Measurements from ENCODE around the gene JUN. TPM values are rescaled to one million over a fixed set of nuclear protein-coding genes. Genes with fewer than 3 reads are reported as not detected.

JUN gene
- total RNA-seq, 1 experiment from 2014 or later: 15.9 TPM

GRCh38 chr1:58741678-58742553 is 41.9 kb downstream of the JUN start:
- DNase-seq (ENCODE audit: low spot score): no peak
- Mint-ChIP-seq H3K4me3 (no peak overlapping the region), H3K27me3 (ENCODE audit: low read depth) (peaks cover 2% of the 10 kb centered on the region; the same call in 1 of the 2 replicates), H3K9me3 (peaks cover 14% of the 10 kb centered on the region), H3K27ac (no peak overlapping the region), H3K4me1 (0 out of 2 replicates have a peak, but pooled peaks cover 4% of the 10 kb centered on the region), H3K36me3 (no peaks in the 10 kb centered on the region)
- no peak for TF ChIP-seq ZNF423 (CRISPR knock-in tag; IDR thresholded peaks at IDR 0.05)
- TF ChIP-seq PRRX2 (CRISPR knock-in tag; IDR thresholded peaks at IDR 0.05): no peak
- TF ChIP-seq CREM (CRISPR knock-in tag; IDR thresholded peaks at IDR 0.05): no peak
- no peak for TF ChIP-seq ZMAT4 (CRISPR knock-in tag; IDR thresholded peaks at IDR 0.05)
- ChIA-PET CTCF (interaction anchor here (1.1 to 1.9 kb wide), 3 partner anchors 37 to 1017 kb away, joined by 3 to 9 read pairs (median 5); no protein-coding TSS in a partner anchor), POLR2A (interaction anchor here (0.6 to 0.8 kb wide), 3 partner anchors 30 to 209 kb away, joined by 3 to 4 read pairs (median 4); no protein-coding TSS in a partner anchor)
- no peak; the same call in 1 of the 2 replicates for ATAC-seq

- ATAC-seq: no peak
- H3K9me3 Mint-ChIP-seq: peaks cover 15% of the 10 kb centered on the region
- no peak overlapping the region for H3K27ac Mint-ChIP-seq
- TF ChIP-seq PRRX2 (CRISPR knock-in tag; IDR thresholded peaks at IDR 0.05) (no peak), CREM (CRISPR knock-in tag; IDR thresholded peaks at IDR 0.05) (no peak), TP53 (CRISPR knock-in tag; IDR thresholded peaks at IDR 0.05) (no peak), CTCF (IDR thresholded peaks at IDR 0.05) (peak; percentile 60)
- H3K4me1 Mint-ChIP-seq: 0 out of 2 replicates have a peak, but pooled peaks cover 4% of the 10 kb centered on the region
- POLR2A ChIA-PET: interaction anchor here (0.6 kb wide), 1 partner anchor 35 kb away, joined by 5 read pairs; no protein-coding TSS in a partner anchor
- no peak for DNase-seq (ENCODE audit: low spot score)
- CTCF ChIA-PET: interaction anchor here (0.7 to 1.6 kb wide), 5 partner anchors 32 to 1019 kb away, joined by 3 to 11 read pairs (median 3); no protein-coding TSS in a partner anchor
- H3K4me3 Mint-ChIP-seq: no peak overlapping the region
- H3K27me3 Mint-ChIP-seq (ENCODE audit: low read depth): no peaks in the 10 kb centered on the region
- peaks cover under 1% of the 10 kb centered on the region; the same call in 1 of the 2 replicates for H3K36me3 Mint-ChIP-seq
Observed at GRCh38 chr1:58739856-58740466, 43.9 kb downstream of the JUN start.

- no peaks in the 10 kb centered on the region for H3K27me3 Mint-ChIP-seq (ENCODE audit: low read depth)
- peaks cover 21% of the 10 kb centered on the region for H3K9me3 Mint-ChIP-seq
- H3K4me3 Mint-ChIP-seq: no peak overlapping the region
- no peak overlapping the region for H3K27ac Mint-ChIP-seq
- CTCF ChIA-PET: interaction anchor here (0.6 kb wide), 1 partner anchor 1021 kb away, joined by 4 read pairs; no protein-coding TSS in a partner anchor
- TF ChIP-seq ZNF138 (CRISPR knock-in tag; conservative IDR thresholded peaks at IDR 0.05): no peak
- TF ChIP-seq IRF2 (CRISPR knock-in tag; IDR thresholded peaks at IDR 0.05; ENCODE audit: borderline replicate concordance, low read depth): no peak
- TF ChIP-seq PREB (CRISPR knock-in tag; IDR thresholded peaks at IDR 0.05; ENCODE audit: borderline replicate concordance): no peak
- no peak for TF ChIP-seq ATF3 (CRISPR knock-in tag; conservative IDR thresholded peaks at IDR 0.05)
- TF ChIP-seq E2F1 (CRISPR knock-in tag; IDR thresholded peaks at IDR 0.05): no peak
- no peak for TF ChIP-seq GRHL2 (CRISPR knock-in tag; IDR thresholded peaks at IDR 0.05; ENCODE audit: insufficient replicate concordance, severe bottlenecking)
- TF ChIP-seq SP1 (CRISPR knock-in tag; conservative IDR thresholded peaks at IDR 0.05): no peak
- TF ChIP-seq ZBTB21 (CRISPR knock-in tag; IDR thresholded peaks at IDR 0.05; ENCODE audit: borderline replicate concordance): no peak
- no peak for TF ChIP-seq TP53 (CRISPR knock-in tag; IDR thresholded peaks at IDR 0.05)
- TF ChIP-seq ZNF121 (CRISPR knock-in tag; IDR thresholded peaks at IDR 0.05): no peak
- TF ChIP-seq NR2C2 (CRISPR knock-in tag; IDR thresholded peaks at IDR 0.05): no peak
- H3K36me3 Mint-ChIP-seq: peaks cover 4% of the 10 kb centered on the region
- H3K4me1 Mint-ChIP-seq: 0 out of 2 replicates have a peak, but pooled peaks cover 4% of the 10 kb centered on the region
- ATAC-seq: no peak
- DNase-seq (ENCODE audit: low spot score): no peak
- POLR2A ChIA-PET: no interaction called here
Observed at GRCh38 chr1:58738876-58739275, 45.0 kb downstream of the JUN start.
